ENCODE measurements around the gene ENPP1. TPM values are rescaled to one million over a fixed set of nuclear protein-coding genes. Genes with fewer than 3 reads are reported as not detected.

The ENPP1 gene
- 5.6 and 11.5 TPM in 2 replicates for total RNA-seq

GRCh38 chr6:131807644-131808459 is at the start of gene ENPP1:
Gene ENPP1 (plus strand): TSS chr6:131808020. CDS start chr6:131808036, 16 bp downstream.

Other genes starting within 250 kb of the ENPP1 start
- not detected in 2 replicates for gene ARG1, start 234.8 kb upstream of the ENPP1 start, total RNA-seq
- 15.6 and 23.0 TPM in 2 replicates for gene MED23, start 179.8 kb upstream of the ENPP1 start, total RNA-seq
- gene ENPP3, start 170.7 kb upstream of the ENPP1 start, total RNA-seq = 0.17 and 0.32 TPM in 2 replicates
- gene OR2A4, start 106.6 kb upstream of the ENPP1 start, total RNA-seq = 0.16 TPM in 1 of 2 replicates, not detected in the other
- under 0.01 TPM in 1 of 2 replicates, not detected in the other for gene CTAGE9, start 97.0 kb upstream of the ENPP1 start, total RNA-seq
- 15.5 and 145 TPM in 2 replicates for gene CCN2, start 143.4 kb downstream of the ENPP1 start, total RNA-seq

All from bronchial smooth muscle cell (primary cell).